GM18508 (cell line): ENCODE results near the gene NOL4L.
"Not testable (repeated sequence)": the region's sequence is repeated elsewhere in the genome, so short reads cannot be mapped to it uniquely, and the experiment has no call there.

ENCODE experiments used
- ATAC-seq: cut with Tn5 transposase; IDR thresholded peaks from one replicate; pipeline ENCODE4 v1.9.1; 2021; ENCODE audit warnings: moderate number of reproducible peaks; ENCODE audit not compliant: insufficient read depth, unreplicated experiment

The NOL4L gene

DNA sequence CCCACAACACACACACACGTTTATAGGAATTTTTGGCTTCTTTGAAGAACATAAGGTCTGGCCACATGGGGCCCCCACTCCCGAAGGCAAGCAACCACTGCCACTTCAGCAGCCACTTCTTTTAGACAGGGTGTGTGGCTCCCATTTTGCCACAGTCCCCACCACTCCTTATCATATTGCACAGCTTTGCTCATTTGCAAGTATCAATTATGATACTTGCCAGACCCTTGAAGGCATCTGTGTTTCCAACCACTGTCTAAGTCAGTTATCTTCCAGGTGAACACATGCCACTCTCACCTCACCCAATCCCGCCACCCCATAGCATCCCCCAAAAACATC lies 73.1 kb downstream of the NOL4L start:
- no peak for ATAC-seq

GRCh38 chr20:32511358-32512046 lies 73.6 kb downstream of the NOL4L start:
- ATAC-seq, result no peak

- ATAC-seq, result no peak
These were observed 74.4 kb downstream of the NOL4L start for GRCh38 chr20:32510601-32511357.

GRCh38 chr20:32510120-32510600 lies 75.0 kb downstream of the NOL4L start:
- no peak for ATAC-seq

- ATAC-seq, result no peak
These were observed 75.5 kb downstream of the NOL4L start for GRCh38 chr20:32509639-32510066.

- ATAC-seq, result no peak
These were observed 76.4 kb downstream of the NOL4L start for GRCh38 chr20:32508775-32509119.

DNA sequence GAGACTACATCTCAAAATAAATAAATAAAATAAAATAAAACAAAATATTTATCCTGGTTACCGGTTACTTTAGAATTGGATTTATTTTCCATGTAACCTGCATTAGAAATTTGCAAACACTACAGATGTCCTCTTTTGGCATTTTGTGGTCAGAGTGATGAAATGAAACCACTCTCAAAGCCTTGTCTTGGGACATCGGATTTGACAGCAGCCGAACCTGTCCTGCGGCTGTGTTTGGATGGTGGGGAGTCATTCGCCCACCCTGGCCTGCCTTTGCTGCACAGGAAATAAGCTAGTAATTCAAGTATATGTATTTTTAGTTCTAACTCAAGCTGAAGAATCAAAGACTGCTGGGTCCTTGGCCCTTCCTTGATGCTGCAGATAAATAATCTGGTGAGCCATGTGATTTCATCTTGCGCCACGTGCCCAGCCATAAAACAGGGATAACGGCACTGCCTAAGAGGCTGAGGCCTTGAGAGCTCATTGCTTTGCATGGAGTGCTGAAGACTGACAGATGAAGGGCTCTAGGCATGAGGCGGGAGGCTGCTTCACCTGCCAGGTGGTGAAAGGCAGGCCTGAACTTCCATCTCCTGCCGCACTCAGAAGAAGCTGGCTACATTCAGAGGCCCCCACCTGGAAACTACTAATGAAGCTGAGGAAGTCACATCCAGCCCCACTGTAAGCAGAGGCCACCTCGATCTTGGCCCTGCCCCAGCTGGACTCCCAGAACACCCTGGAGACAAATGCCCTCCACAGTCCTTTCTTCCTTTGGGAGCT lies 76.9 kb downstream of the NOL4L start:
- ATAC-seq, result no peak

GRCh38 chr20:32506721-32507120 lies 78.4 kb downstream of the NOL4L start:
- no peak for ATAC-seq

- no peak for ATAC-seq
These were observed 79.2 kb downstream of the NOL4L start for GRCh38 chr20:32505723-32506473.

- ATAC-seq, result no peak
These were observed 83.4 kb downstream of the NOL4L start for GRCh38 chr20:32501709-32502108.

- ATAC-seq, result no peak
These were observed 87.4 kb downstream of the NOL4L start for GRCh38 chr20:32497589-32498224.

GRCh38 chr20:32496811-32497533 lies 88.2 kb downstream of the NOL4L start:
- no peak for ATAC-seq

DNA sequence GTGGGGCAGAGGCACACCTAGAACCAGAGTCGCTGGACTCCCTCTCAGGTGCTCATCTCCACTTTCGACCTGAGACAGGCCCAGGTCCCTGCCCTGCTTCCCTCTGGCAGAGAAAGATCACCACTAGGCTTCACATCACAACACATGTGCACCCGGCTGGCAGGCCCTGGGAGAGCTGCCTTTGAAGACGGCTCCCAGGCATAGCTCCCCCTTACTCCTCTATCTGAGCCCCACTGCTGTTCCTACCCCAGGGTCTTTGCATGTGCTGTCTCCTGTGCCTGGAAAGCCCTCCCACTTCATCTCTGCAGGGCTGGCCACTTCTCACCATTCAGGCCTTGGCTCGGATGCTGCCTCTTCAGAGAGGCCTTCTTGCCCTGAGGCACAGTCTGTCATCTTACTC lies 89.2 kb downstream of the NOL4L start:
- no peak for ATAC-seq

DNA sequence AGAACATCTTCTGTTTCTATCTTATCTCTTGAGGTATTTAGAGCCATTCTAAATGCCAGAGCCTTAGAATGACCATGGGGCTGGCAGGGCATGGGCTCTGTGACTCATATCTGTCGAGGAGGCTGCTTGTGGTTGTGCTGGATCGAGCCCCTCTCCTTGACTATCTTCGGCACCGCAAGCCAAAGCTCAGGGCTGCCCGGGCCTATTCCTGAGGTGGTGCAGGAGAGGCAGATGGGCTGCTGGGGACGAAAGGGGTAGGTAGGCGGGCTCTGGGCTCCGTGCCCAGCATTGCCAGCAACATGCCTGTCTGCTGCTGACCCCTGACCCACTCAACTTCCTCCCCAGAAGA lies 89.9 kb downstream of the NOL4L start:
- ATAC-seq, result no peak

GRCh38 chr20:32494483-32495216 lies 90.5 kb downstream of the NOL4L start:
- no peak for ATAC-seq

- ATAC-seq, result no peak
These were observed 91.8 kb downstream of the NOL4L start for GRCh38 chr20:32493356-32493755.

DNA sequence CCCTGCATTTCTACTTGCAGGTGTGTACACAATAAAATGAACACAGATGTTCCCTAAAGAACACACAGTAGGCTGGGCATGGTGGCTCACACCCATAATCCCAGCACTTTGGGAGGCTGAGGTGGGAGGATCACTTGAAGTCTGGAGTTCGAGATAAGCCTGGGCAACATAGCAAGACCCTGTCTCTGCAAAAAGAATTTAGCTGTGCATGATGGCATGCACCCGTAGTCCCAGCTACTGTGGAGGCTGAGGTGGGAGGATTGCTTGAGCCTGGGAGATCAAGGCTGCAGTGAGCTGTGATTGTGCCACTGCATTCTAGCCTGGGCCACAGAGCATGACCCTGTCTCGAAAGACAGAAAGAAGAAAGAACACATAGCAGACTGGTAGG lies 93.4 kb downstream of the NOL4L start:
- not testable (repeated sequence) for ATAC-seq

GRCh38 chr20:32490942-32491763 lies 94.0 kb downstream of the NOL4L start:
- ATAC-seq, result no peak
